MM.1S (cell line): ENCODE measurements around the gene WAC.

Experiments used
- EZH2 ChIP-seq: fragments of 300-600 bp; sonication (generic); optimal IDR thresholded peaks from 2 replicates; pipeline ENCODE3; 2017; ENCODE audit warnings: low read depth, mild to moderate bottlenecking, antibody characterized with exemption, low read length, mixed read lengths
- TF ChIP-seq, protein P1 (sequence below): fragments of 300-600 bp; sonication (generic); IDR thresholded peaks from 2 replicates; pipeline ENCODE4 v1.5.1; 2016; ENCODE audit warnings: antibody characterized with exemption, low read length, mixed read lengths

DNA sequence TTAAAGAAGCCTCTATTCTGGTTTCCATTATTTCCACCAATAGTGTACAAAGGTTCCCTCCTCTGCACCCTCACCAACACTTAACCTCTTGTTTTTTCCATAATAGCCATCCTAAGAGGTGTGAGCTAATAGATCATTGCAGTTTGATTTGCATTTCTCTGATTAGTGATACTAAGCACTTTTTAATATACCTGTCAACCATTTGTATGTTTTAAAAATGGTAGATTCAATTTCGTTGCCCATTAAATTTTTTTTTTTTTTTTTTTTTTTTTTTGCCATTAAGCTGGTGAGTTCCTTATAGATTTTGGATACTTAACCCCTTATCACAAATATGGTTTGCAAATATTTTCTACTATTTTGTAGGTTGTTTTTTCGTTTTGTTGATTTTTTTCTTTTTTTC lies 23.2 kb downstream of the WAC start:
- TF ChIP-seq, protein P1, sequence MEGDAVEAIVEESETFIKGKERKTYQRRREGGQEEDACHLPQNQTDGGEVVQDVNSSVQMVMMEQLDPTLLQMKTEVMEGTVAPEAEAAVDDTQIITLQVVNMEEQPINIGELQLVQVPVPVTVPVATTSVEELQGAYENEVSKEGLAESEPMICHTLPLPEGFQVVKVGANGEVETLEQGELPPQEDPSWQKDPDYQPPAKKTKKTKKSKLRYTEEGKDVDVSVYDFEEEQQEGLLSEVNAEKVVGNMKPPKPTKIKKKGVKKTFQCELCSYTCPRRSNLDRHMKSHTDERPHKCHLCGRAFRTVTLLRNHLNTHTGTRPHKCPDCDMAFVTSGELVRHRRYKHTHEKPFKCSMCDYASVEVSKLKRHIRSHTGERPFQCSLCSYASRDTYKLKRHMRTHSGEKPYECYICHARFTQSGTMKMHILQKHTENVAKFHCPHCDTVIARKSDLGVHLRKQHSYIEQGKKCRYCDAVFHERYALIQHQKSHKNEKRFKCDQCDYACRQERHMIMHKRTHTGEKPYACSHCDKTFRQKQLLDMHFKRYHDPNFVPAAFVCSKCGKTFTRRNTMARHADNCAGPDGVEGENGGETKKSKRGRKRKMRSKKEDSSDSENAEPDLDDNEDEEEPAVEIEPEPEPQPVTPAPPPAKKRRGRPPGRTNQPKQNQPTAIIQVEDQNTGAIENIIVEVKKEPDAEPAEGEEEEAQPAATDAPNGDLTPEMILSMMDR, result no peak
- TF ChIP-seq EZH2, result no peak
